ENCODE data around the gene XNDC1N. TPM values are rescaled to one million over a fixed set of nuclear protein-coding genes. Genes with fewer than 3 reads are reported as not detected.

Gene XNDC1N
- polyA plus RNA-seq, 1 donor from 2014 or later, result 6.3 TPM

GRCh38 chr11:71977090-71977489 is 48.7 kb upstream of the XNDC1N start:
- Histone ChIP-seq H4K20me1 (ENCODE audit: insufficient read depth) (no peaks in the 10 kb centered on the region), H3K36me3 (ENCODE audit: insufficient read depth, low read length) (no peaks in the 10 kb centered on the region), H3K27ac (ENCODE audit: low read length) (no peak overlapping the region), H3K9ac (ENCODE audit: low read length) (no peak overlapping the region), H3K9me2 (ENCODE audit: insufficient read depth, low read length) (no peaks in the 10 kb centered on the region), H3K4me3 (ENCODE audit: low read length) (no peak overlapping the region), H3K4me2 (ENCODE audit: low read length) (no peak overlapping the region), H3K79me2 (replicated peaks; ENCODE audit: insufficient read depth, low read length) (no peaks in the 10 kb centered on the region), H3K27me3 (ENCODE audit: insufficient read depth, low read depth, low read length) (no peaks in the 10 kb centered on the region), H3F3A (ENCODE audit: insufficient read depth, low read length, poor library complexity, severe bottlenecking) (no peaks in the 10 kb centered on the region), H3K9me3 (ENCODE audit: low read length) (no peaks in the 10 kb centered on the region), H2AFZ (ENCODE audit: low read depth, low read length) (no peak overlapping the region)
- TF ChIP-seq EZH2 (IDR thresholded peaks at IDR 0.05; ENCODE audit: borderline replicate concordance, insufficient read depth, low read length, poor library complexity, severe bottlenecking) (no peak), SMC3 (conservative IDR thresholded peaks at IDR 0.05; ENCODE audit: poor library complexity) (no peak), MXI1 (conservative IDR thresholded peaks at IDR 0.05; ENCODE audit: poor library complexity, severe bottlenecking) (no peak), RAD21 (conservative IDR thresholded peaks at IDR 0.05) (no peak), TAF1 (IDR thresholded peaks at IDR 0.05; ENCODE audit: low read depth) (no peak), CTCF (IDR thresholded peaks at IDR 0.05; ENCODE audit: poor library complexity, severe bottlenecking) (no peak), POLR2AphosphoS5 (IDR thresholded peaks at IDR 0.05) (no peak), REST (IDR thresholded peaks at IDR 0.05; ENCODE audit: borderline replicate concordance) (no peak), EP300 (conservative IDR thresholded peaks at IDR 0.05; ENCODE audit: poor library complexity, severe bottlenecking) (no peak)

- H2AFZ ChIP-seq (ENCODE audit: low read depth, low read length), result no peak overlapping the region
These were observed 48.2 kb upstream of the XNDC1N start for GRCh38 chr11:71976551-71976950.

More at GRCh38 chr11:71976551-71976950, 48.2 kb upstream of the XNDC1N start:
- H3K4me2 ChIP-seq (ENCODE audit: low read length), result no peak overlapping the region
- TF ChIP-seq SMC3 (conservative IDR thresholded peaks at IDR 0.05; ENCODE audit: poor library complexity) (no peak), RAD21 (conservative IDR thresholded peaks at IDR 0.05) (no peak), MXI1 (conservative IDR thresholded peaks at IDR 0.05; ENCODE audit: poor library complexity, severe bottlenecking) (no peak), REST (IDR thresholded peaks at IDR 0.05; ENCODE audit: borderline replicate concordance) (no peak), POLR2AphosphoS5 (IDR thresholded peaks at IDR 0.05) (no peak), CTCF (IDR thresholded peaks at IDR 0.05; ENCODE audit: poor library complexity, severe bottlenecking) (no peak)
- H3K9me3 ChIP-seq (ENCODE audit: low read length), result no peaks in the 10 kb centered on the region
- no peaks in the 10 kb centered on the region for H3K36me3 ChIP-seq (ENCODE audit: insufficient read depth, low read length)
- no peaks in the 10 kb centered on the region for H3K79me2 ChIP-seq (replicated peaks; ENCODE audit: insufficient read depth, low read length)
- no peaks in the 10 kb centered on the region for H4K20me1 ChIP-seq (ENCODE audit: insufficient read depth)
- no peaks in the 10 kb centered on the region for H3F3A ChIP-seq (ENCODE audit: insufficient read depth, low read length, poor library complexity, severe bottlenecking)
- no peaks in the 10 kb centered on the region for H3K9me2 ChIP-seq (ENCODE audit: insufficient read depth, low read length)
- H3K9ac ChIP-seq (ENCODE audit: low read length), result no peak overlapping the region
- no peaks in the 10 kb centered on the region for H3K27me3 ChIP-seq (ENCODE audit: insufficient read depth, low read depth, low read length)
- H3K4me3 ChIP-seq (ENCODE audit: low read length), result no peak overlapping the region
- H3K27ac ChIP-seq (ENCODE audit: low read length), result no peak overlapping the region
